Loucy (cell line): Measurements from ENCODE around the gene ARNT2.

ENCODE experiments used
- H2AFZ ChIP-seq: fragments of 200-600 bp; sonication (generic); 2 replicates; pipeline ENCODE4 v1.6.0; 2016; ENCODE audit warnings: antibody characterized with exemption, mild to moderate bottlenecking, low read length, moderate library complexity
- H3F3A ChIP-seq: fragments of 200-600 bp; 2 replicates; pipeline ENCODE4 v1.6.0; 2016; ENCODE audit warnings: antibody characterized with exemption, low read depth, mild to moderate bottlenecking
- H3K27me3 ChIP-seq: fragments of 200-600 bp; sonication (generic); 2 replicates; pipeline ENCODE4 v1.6.1; 2014; ENCODE audit warnings: low read length, mild to moderate bottlenecking; ENCODE audit not compliant: insufficient read depth, poor library complexity, severe bottlenecking
- H3K36me3 ChIP-seq: fragments of 200-600 bp; sonication (generic); 2 replicates; pipeline ENCODE4 v1.6.1; 2016; ENCODE audit warnings: low read length; ENCODE audit not compliant: insufficient read depth
- H3K4me1 ChIP-seq: fragments of 200-600 bp; sonication (generic); 2 replicates; pipeline ENCODE4 v1.5.1; 2014; ENCODE audit warnings: low read length, mild to moderate bottlenecking; ENCODE audit not compliant: insufficient read depth, poor library complexity, severe bottlenecking
- H3K4me2 ChIP-seq: fragments of 200-600 bp; sonication (generic); 2 replicates; pipeline ENCODE4 v1.6.0; 2014; ENCODE audit warnings: antibody characterized with exemption, low read length, low read depth, mild to moderate bottlenecking; ENCODE audit not compliant: poor library complexity, severe bottlenecking
- H3K4me3 ChIP-seq: fragments of 200-600 bp; sonication (generic); 2 replicates; pipeline ENCODE4 v1.5.1; 2014; ENCODE audit warnings: low read length, mild to moderate bottlenecking, mixed read lengths; ENCODE audit not compliant: poor library complexity, severe bottlenecking
- H3K79me2 ChIP-seq: fragments of 200-600 bp; sonication (generic); 2 replicates; pipeline ENCODE4 v1.6.1; 2014; ENCODE audit warnings: low read length; ENCODE audit not compliant: insufficient read depth
- H3K9ac ChIP-seq: fragments of 200-600 bp; sonication (generic); 2 replicates; pipeline ENCODE4 v1.6.0; 2014; ENCODE audit warnings: mild to moderate bottlenecking, low read depth, low read length, moderate library complexity; ENCODE audit not compliant: poor library complexity, severe bottlenecking
- H3K9me2 ChIP-seq: fragments of 200-600 bp; sonication (generic); replicated peaks from 2 replicates; pipeline ENCODE4 v1.6.1; 2016; ENCODE audit warnings: low read depth, low read length, mixed read lengths
- H3K9me3 ChIP-seq: fragments of 200-600 bp; sonication (generic); 2 replicates; pipeline ENCODE4 v1.6.1; 2014; ENCODE audit warnings: mild to moderate bottlenecking, antibody characterized with exemption, low read length, low read depth; ENCODE audit not compliant: insufficient read depth
- H4K20me1 ChIP-seq: fragments of 200-600 bp; sonication (generic); 2 replicates; pipeline ENCODE4 v1.6.0; 2014; ENCODE audit warnings: antibody characterized with exemption, low read length, mild to moderate bottlenecking; ENCODE audit not compliant: insufficient read depth, poor library complexity, severe bottlenecking
- CTCF ChIP-seq: fragments of 200-600 bp; sonication (generic); conservative IDR thresholded peaks from 2 replicates; pipeline ENCODE4 v1.5.1; 2014; ENCODE audit warnings: mild to moderate bottlenecking, antibody characterized with exemption, low read length
- EZH2phosphoT487 ChIP-seq: fragments of 200-600 bp; IDR thresholded peaks from 2 replicates; pipeline ENCODE4 v1.6.1; 2018; ENCODE audit warnings: antibody characterized with exemption, mild to moderate bottlenecking, moderate library complexity, borderline replicate concordance

Gene ARNT2

GRCh38 chr15:80480171-80480811 is 76.1 kb downstream of the ARNT2 start:
- H4K20me1 ChIP-seq, result no peaks in the 10 kb centered on the region
- H3K4me1 ChIP-seq, result no peaks in the 10 kb centered on the region
- no peaks in the 10 kb centered on the region for H3K79me2 ChIP-seq
- no peak overlapping the region for H3K4me2 ChIP-seq
- H2AFZ ChIP-seq, result no peak overlapping the region
- H3K36me3 ChIP-seq, result no peaks in the 10 kb centered on the region
- no peak overlapping the region for H3K4me3 ChIP-seq
- no peaks in the 10 kb centered on the region for H3F3A ChIP-seq
- H3K9me2 ChIP-seq, result no peaks in the 10 kb centered on the region
- H3K9ac ChIP-seq, result no peak overlapping the region
- H3K27me3 ChIP-seq, result no peaks in the 10 kb centered on the region
- TF ChIP-seq EZH2phosphoT487 (no peak), CTCF (no peak)
- peaks cover 3% of the 10 kb centered on the region; the same call in 1 of the 2 replicates for H3K9me3 ChIP-seq

- H3K4me2 ChIP-seq, result no peak overlapping the region
- no peak overlapping the region for H3K4me3 ChIP-seq
- H3F3A ChIP-seq, result no peaks in the 10 kb centered on the region
- H3K27me3 ChIP-seq, result no peaks in the 10 kb centered on the region
- H3K9me2 ChIP-seq, result no peaks in the 10 kb centered on the region
- no peaks in the 10 kb centered on the region for H4K20me1 ChIP-seq
- H3K4me1 ChIP-seq, result no peaks in the 10 kb centered on the region
- no peaks in the 10 kb centered on the region for H3K79me2 ChIP-seq
- H3K9ac ChIP-seq, result no peak overlapping the region
- H3K9me3 ChIP-seq, result no peaks in the 10 kb centered on the region; the same call in 1 of the 2 replicates
- no peaks in the 10 kb centered on the region for H3K36me3 ChIP-seq
- H2AFZ ChIP-seq, result no peak overlapping the region
- TF ChIP-seq EZH2phosphoT487, result no peak
- no peak for TF ChIP-seq CTCF
Observed at GRCh38 chr15:80480909-80481308, 76.7 kb downstream of the ARNT2 start.

DNA sequence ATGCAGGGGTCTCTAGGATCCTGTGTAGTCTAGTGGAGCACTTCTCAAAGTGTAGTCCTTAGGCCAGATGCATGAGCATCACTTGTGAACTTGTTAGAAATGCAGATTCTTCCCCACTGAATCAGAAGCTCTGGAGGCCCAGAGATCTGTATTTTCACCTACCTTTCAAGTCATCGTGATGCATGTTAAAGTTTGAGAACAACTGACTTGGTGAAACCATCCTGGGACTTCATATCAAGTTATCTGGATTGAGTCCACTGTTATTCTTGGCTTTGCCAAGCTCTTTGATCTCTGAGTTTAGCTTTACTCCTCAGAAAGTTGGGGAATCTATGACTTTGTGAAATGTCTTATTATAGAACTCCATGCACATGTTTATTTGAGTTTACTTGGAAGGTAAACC is 78.5 kb downstream of the ARNT2 start:
- no peaks in the 10 kb centered on the region for H3F3A ChIP-seq
- H3K9ac ChIP-seq, result no peak overlapping the region
- H3K79me2 ChIP-seq, result no peaks in the 10 kb centered on the region
- H3K4me1 ChIP-seq, result no peaks in the 10 kb centered on the region
- no peak overlapping the region for H3K4me3 ChIP-seq
- H3K9me2 ChIP-seq, result no peaks in the 10 kb centered on the region
- H4K20me1 ChIP-seq, result no peaks in the 10 kb centered on the region
- H3K9me3 ChIP-seq, result no peaks in the 10 kb centered on the region; the same call in 1 of the 2 replicates
- H3K4me2 ChIP-seq, result no peak overlapping the region
- H2AFZ ChIP-seq, result no peak overlapping the region
- no peaks in the 10 kb centered on the region for H3K36me3 ChIP-seq
- TF ChIP-seq CTCF, result no peak
- no peak for TF ChIP-seq EZH2phosphoT487
- no peaks in the 10 kb centered on the region for H3K27me3 ChIP-seq
